Fibroblast of villous mesenchyme (primary cell): ENCODE measurements around the gene GLT8D1. TPM values are rescaled to one million over a fixed set of nuclear protein-coding genes. Genes with fewer than 3 reads are reported as not detected.

Source experiments
- DNase-seq: peaks from one replicate; pipeline ENCODE4 v3.0.0-alpha.2; 2010; ENCODE audit warnings: low read depth
- H3K4me3 ChIP-seq: 2 replicates; pipeline ENCODE4 v1.5.1; 2011; ENCODE audit warnings: low read depth, mild to moderate bottlenecking, low read length
- total RNA-seq: library from RNA; depleted of rRNA; stranded (reverse); fragments of >200 nt; gene quantifications from 2 replicates; pipeline ENCODE4 v1.2.3, GENCODE V29; 2012
- TF ChIP-seq, protein P1 (sequence below): IDR thresholded peaks from 2 replicates; pipeline ENCODE4 v1.5.1; 2012; ENCODE audit warnings: low read depth, mild to moderate bottlenecking, low read length; ENCODE audit not compliant: insufficient read depth

The GLT8D1 gene
- total RNA-seq, 1 donor, result 108 TPM

- TF ChIP-seq, protein P1, sequence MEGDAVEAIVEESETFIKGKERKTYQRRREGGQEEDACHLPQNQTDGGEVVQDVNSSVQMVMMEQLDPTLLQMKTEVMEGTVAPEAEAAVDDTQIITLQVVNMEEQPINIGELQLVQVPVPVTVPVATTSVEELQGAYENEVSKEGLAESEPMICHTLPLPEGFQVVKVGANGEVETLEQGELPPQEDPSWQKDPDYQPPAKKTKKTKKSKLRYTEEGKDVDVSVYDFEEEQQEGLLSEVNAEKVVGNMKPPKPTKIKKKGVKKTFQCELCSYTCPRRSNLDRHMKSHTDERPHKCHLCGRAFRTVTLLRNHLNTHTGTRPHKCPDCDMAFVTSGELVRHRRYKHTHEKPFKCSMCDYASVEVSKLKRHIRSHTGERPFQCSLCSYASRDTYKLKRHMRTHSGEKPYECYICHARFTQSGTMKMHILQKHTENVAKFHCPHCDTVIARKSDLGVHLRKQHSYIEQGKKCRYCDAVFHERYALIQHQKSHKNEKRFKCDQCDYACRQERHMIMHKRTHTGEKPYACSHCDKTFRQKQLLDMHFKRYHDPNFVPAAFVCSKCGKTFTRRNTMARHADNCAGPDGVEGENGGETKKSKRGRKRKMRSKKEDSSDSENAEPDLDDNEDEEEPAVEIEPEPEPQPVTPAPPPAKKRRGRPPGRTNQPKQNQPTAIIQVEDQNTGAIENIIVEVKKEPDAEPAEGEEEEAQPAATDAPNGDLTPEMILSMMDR, result no peak
- DNase-seq, result no peak
These were observed 4.9 kb upstream of the GLT8D1 start for GRCh38 chr3:52710512-52710911.

GRCh38 chr3:52707585-52707984, 2.0 kb upstream of the GLT8D1 start:
- TF ChIP-seq, protein P1, result no peak
- peak overlapping the region; percentile 94 for H3K4me3 ChIP-seq
- no peak for DNase-seq

More at GRCh38 chr3:52710512-52710911, 4.9 kb upstream of the GLT8D1 start:
- H3K4me3 ChIP-seq, result no peak overlapping the region

DNA sequence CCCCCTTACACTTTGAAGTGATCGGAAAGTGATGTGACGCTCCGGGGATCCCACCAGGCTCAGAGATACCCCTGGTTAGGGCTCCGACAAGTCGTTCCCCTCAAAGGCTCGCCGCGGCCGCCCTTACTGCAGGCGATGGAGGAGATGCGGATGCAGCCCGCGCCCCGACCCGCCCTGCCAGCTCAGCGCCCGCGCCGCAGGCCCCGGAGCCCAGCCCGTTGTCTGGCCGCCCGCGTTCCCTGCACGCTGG, 228 bp downstream of the GLT8D1 start:
- TF ChIP-seq, protein P1, result no peak
- peak overlapping the region; percentile 94 for H3K4me3 ChIP-seq
- DNase-seq, result no peak

- TF ChIP-seq, protein P1, result no peak
- peak overlapping the region; percentile 94 for H3K4me3 ChIP-seq
- DNase-seq, result peak; percentile 40
These were observed 767 bp downstream of the GLT8D1 start for GRCh38 chr3:52704611-52705437.

DNA sequence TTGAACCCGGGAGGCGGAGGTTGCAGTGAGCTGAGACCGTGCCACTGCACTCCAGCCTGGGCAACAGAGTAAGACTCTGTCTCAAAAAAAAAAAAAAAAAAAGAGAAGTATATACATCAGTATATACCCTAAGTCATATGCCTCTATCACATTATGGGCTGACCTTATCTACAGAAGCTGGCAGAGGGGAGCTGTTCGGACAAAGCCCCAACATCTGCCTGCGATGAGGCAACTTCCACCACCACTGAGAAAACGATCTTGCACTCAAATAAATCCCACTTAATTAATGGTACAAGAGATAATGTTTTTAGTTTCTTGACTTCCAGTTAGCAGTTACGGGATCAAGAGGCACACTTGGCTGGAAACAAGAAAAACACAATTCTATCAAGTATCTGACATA, 2.2 kb downstream of the GLT8D1 start:
- TF ChIP-seq, protein P1, result no peak
- DNase-seq, result peak; percentile 58

DNA sequence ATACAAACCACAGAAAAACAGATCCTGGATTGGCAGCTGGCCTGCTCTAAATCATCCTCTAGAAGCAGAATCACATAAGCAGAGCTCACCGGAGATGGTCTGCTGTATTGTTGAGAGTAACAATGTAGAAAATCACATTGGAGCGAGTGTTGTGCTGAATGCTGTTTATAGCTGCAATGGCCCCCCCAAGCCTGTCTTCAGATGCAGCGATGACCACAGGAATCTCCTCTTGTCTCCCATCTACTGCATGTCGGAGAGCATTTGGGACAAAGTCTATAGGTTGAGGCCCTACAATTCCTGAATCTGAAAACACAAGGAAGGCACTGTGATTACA, 8.0 kb downstream of the GLT8D1 start:
- TF ChIP-seq, protein P1, result no peak
- DNase-seq, result no peak
- no peak overlapping the region for H3K4me3 ChIP-seq

More for the DNA sequence above, 2.2 kb downstream of the GLT8D1 start:
- peak overlapping the region; percentile 94 for H3K4me3 ChIP-seq
